ENCODE results near the gene CCDC122.

- TF ChIP-seq CTCF (IDR thresholded peaks at IDR 0.05; ENCODE audit: insufficient read depth, low read depth, low read length) (no peak), EZH2 (IDR thresholded peaks at IDR 0.05; ENCODE audit: insufficient read depth, low read length) (no peak)
These were observed 80.3 kb downstream of the CCDC122 start for GRCh38 chr13:43799191-43799590.

Data from astrocyte (in vitro differentiated cells and primary cell).